ENCODE measurements around the gene TRIM62.

The TRIM62 gene

DNA sequence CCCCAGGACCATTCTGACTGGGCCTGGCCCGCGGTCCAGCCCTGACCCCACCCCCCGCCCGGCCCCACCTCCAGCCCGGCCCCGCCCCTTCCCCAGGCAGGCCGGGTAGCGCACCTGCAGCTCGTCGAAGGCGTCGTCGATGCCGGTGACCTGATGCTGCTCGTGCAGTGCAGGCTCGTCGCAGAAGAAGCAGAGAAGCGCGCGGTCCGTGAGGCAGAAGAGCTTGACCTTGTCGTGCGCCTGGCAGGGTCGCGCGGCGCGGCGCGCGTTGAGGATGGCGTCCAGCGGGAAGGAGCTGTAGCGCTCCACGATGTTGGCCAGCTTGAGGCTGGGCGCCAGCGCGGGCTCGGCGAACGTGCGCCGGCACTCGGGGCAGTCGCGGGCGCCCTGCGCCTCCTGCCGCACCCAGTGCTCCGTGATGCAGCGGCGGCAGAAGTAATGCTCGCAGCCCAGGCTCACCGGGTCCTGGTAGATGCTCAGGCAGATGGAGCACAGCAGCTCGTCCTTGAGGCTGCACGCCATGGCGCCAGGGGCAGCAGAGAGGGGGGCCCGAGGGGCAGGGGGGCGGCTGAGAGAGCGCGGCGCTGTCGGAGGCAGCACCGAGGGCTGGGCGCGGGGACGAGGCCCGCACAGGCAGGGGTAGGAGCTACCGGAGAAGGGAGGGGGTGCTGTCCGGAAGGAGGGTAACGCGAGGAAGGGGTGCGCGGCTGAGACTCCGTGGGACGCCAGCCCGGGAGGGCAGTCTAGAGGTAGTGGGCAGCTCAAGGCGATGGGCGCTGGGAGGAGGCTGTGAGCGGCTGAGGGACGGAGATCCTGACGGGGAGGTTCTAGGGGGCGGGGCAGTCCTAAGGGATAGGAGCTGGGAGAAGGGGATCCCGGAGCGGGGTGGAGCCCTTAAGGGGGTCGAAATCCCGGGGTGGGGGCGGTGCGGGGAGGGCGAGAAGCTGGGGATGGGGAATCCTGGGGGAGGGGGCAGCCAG is 642 bp downstream of the TRIM62 start:
- Histone ChIP-seq H3K27ac (ENCODE audit: poor library complexity, severe bottlenecking) (no peak overlapping the region), H3K27me3 (ENCODE audit: insufficient read depth, poor library complexity, severe bottlenecking) (no peaks in the 10 kb centered on the region), H3K36me3 (ENCODE audit: low read depth) (no peaks in the 10 kb centered on the region), H3K4me3 (ENCODE audit: severe bottlenecking) (peak overlapping the region; percentile 72), H3K4me1 (ENCODE audit: insufficient read depth, poor library complexity, severe bottlenecking) (peaks cover 4% of the 10 kb centered on the region), H3K9me3 (ENCODE audit: severe bottlenecking) (no peaks in the 10 kb centered on the region)
- TF ChIP-seq, protein P1, sequence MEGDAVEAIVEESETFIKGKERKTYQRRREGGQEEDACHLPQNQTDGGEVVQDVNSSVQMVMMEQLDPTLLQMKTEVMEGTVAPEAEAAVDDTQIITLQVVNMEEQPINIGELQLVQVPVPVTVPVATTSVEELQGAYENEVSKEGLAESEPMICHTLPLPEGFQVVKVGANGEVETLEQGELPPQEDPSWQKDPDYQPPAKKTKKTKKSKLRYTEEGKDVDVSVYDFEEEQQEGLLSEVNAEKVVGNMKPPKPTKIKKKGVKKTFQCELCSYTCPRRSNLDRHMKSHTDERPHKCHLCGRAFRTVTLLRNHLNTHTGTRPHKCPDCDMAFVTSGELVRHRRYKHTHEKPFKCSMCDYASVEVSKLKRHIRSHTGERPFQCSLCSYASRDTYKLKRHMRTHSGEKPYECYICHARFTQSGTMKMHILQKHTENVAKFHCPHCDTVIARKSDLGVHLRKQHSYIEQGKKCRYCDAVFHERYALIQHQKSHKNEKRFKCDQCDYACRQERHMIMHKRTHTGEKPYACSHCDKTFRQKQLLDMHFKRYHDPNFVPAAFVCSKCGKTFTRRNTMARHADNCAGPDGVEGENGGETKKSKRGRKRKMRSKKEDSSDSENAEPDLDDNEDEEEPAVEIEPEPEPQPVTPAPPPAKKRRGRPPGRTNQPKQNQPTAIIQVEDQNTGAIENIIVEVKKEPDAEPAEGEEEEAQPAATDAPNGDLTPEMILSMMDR (IDR thresholded peaks at IDR 0.05; ENCODE audit: poor library complexity, severe bottlenecking), result peak; percentile 16
- ATAC-seq (ENCODE audit: low read depth) (peak; percentile 62), DNase-seq (ENCODE audit: low spot score) (no peak)

DNA sequence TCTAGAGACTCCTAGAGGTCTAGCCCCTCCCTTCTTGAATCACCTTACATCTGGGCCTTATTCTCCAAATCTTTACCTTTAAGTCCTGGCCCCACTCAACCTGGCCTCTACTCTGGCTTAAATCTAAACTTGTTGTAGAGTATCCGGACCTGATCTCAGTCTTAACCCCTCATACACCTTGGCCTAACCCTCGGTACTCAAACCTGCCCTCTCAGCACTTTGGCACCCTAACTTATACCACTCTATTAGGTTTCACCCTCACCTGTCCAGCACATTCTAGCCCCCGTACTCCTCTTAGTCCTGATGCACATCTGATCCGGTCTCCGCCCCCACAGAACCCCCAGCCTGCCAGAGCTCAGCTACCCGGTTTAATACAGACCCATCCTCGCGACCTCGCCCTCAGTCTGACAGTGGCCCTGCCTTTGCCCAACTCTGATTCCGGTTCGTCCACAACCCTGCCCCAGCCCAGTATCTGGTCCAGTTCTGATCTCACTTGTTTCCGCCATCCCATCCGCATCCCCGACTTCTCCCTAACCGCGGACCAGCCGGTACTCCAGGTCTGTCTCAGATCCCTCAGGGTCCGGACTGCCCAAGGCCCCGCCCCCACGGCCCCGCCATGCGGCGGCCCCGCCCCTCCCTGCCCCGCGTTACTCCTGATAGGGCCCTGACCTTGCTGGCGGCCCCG is 1.5 kb downstream of the TRIM62 start:
- TF ChIP-seq, protein P1 (IDR thresholded peaks at IDR 0.05; ENCODE audit: poor library complexity, severe bottlenecking), result no peak
- ATAC-seq (ENCODE audit: low read depth) (peak; percentile 88; the same call in 2 of the 3 replicates), DNase-seq (ENCODE audit: low spot score) (peak; percentile 93)
- peaks cover 4% of the 10 kb centered on the region for H3K4me1 ChIP-seq (ENCODE audit: insufficient read depth, poor library complexity, severe bottlenecking)
- H3K36me3 ChIP-seq (ENCODE audit: low read depth), result no peaks in the 10 kb centered on the region
- H3K4me3 ChIP-seq (ENCODE audit: severe bottlenecking), result peak overlapping the region; percentile 14
- no peak overlapping the region for H3K27ac ChIP-seq (ENCODE audit: poor library complexity, severe bottlenecking)
- no peaks in the 10 kb centered on the region for H3K9me3 ChIP-seq (ENCODE audit: severe bottlenecking)
- H3K27me3 ChIP-seq (ENCODE audit: insufficient read depth, poor library complexity, severe bottlenecking), result no peaks in the 10 kb centered on the region

DNA sequence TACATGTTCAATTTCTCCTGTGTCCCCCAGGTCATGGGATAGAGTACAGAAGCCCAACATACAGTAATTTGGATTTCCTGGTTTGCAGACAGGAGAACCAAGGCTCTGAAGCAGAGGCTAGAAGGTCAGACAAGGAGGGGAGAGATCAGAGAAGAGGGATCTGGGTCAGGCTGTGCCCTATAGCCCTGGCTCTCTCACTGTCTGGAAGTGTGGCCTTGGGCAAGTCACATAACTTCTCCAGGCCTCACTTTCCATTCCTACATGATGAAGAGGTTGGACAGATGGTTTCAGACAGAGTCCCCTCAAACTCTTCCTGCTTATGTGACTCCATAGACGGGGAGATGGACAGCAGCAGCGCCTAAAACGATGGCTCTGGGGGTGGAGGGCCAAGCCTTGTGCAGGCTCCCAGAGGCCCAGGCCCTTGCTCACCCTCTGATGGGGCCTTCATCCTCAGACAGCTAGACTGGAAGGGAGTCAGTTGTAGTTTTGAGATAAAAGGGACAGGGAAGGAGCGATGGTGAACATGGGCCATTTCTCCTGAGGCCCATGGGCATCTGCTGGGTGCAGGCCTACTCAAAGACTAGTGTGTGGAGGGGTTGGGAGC is 2.9 kb downstream of the TRIM62 start:
- no peaks in the 10 kb centered on the region for H3K27me3 ChIP-seq (ENCODE audit: insufficient read depth, poor library complexity, severe bottlenecking)

DNA sequence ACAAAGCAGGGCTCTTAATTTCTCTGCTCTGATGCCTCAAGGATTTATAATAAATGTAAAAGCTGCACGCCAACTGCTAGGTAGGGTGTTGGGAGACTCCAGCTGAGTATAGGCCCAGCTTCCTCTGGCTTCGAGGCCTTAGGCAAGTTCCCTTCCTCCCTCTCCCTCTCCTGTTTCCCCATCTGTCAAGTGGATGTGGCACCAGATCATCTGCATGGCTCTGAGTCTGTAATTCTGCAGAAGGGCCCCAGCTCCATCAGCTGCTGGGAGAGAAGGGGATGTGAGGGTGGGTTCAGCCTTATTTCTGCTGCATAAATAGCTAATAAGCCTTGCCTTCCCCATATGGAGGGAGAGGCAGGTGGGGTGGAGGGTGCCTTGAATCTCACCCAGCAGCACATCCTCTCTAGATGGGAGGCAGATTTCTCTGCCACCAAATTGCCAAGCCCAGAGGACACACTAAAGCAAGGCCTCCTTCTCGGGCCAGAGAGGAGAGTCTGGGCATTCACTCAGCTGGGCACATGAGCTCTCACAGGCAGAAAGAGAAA is 3.8 kb downstream of the TRIM62 start:
- Histone ChIP-seq H3K27ac (ENCODE audit: poor library complexity, severe bottlenecking) (no peak overlapping the region), H3K4me3 (ENCODE audit: severe bottlenecking) (no peak overlapping the region), H3K27me3 (ENCODE audit: insufficient read depth, poor library complexity, severe bottlenecking) (no peaks in the 10 kb centered on the region), H3K9me3 (ENCODE audit: severe bottlenecking) (no peaks in the 10 kb centered on the region), H3K4me1 (ENCODE audit: insufficient read depth, poor library complexity, severe bottlenecking) (peaks cover 4% of the 10 kb centered on the region), H3K36me3 (ENCODE audit: low read depth) (no peaks in the 10 kb centered on the region)
- DNase-seq (ENCODE audit: low spot score) (no peak), ATAC-seq (ENCODE audit: low read depth) (no peak)
- TF ChIP-seq, protein P1 (IDR thresholded peaks at IDR 0.05; ENCODE audit: poor library complexity, severe bottlenecking), result no peak

More for the DNA sequence above, 2.9 kb downstream of the TRIM62 start:
- ATAC-seq (ENCODE audit: low read depth) (no peak), DNase-seq (ENCODE audit: low spot score) (no peak)
- TF ChIP-seq, protein P1 (IDR thresholded peaks at IDR 0.05; ENCODE audit: poor library complexity, severe bottlenecking), result no peak
- H3K4me3 ChIP-seq (ENCODE audit: severe bottlenecking), result no peak overlapping the region
- H3K4me1 ChIP-seq (ENCODE audit: insufficient read depth, poor library complexity, severe bottlenecking), result peaks cover 4% of the 10 kb centered on the region
- H3K36me3 ChIP-seq (ENCODE audit: low read depth), result no peaks in the 10 kb centered on the region
- H3K27ac ChIP-seq (ENCODE audit: poor library complexity, severe bottlenecking), result no peak overlapping the region
- no peaks in the 10 kb centered on the region for H3K9me3 ChIP-seq (ENCODE audit: severe bottlenecking)

Measured in RWPE2 (cell line).